Chondrocyte (in vitro differentiated cells): ENCODE results near the gene CCL14. TPM values are rescaled to one million over a fixed set of nuclear protein-coding genes. Genes with fewer than 3 reads are reported as not detected.
A peak's percentile ranks its signal among the peaks of the same experiment; 100 is the strongest.

Source experiments
- DNase-seq: peaks from one replicate; pipeline ENCODE4 v3.0.0; 2021; ENCODE audit warnings: mixed read lengths, low spot score
- H3K27ac Mint-ChIP-seq: one replicate; pipeline ENCODE4 v1.8.0; 2021; ENCODE audit warnings: mild to moderate bottlenecking, moderate library complexity, mixed read lengths; ENCODE audit not compliant: unreplicated experiment
- H3K27me3 Mint-ChIP-seq: 2 replicates; pipeline ENCODE4 v1.8.0; 2021; ENCODE audit warnings: low read depth, mixed read lengths
- H3K36me3 Mint-ChIP-seq: 2 replicates; pipeline ENCODE4 v1.8.0; 2021; ENCODE audit warnings: low read depth, mixed read lengths
- H3K4me1 Mint-ChIP-seq: 2 replicates; pipeline ENCODE4 v1.8.0; 2021; ENCODE audit warnings: low read depth, mild to moderate bottlenecking, mixed read lengths
- H3K4me3 Mint-ChIP-seq: one replicate; pipeline ENCODE4 v1.8.0; 2021; ENCODE audit warnings: mild to moderate bottlenecking, moderate library complexity, mixed read lengths; ENCODE audit not compliant: unreplicated experiment
- H3K9me3 Mint-ChIP-seq: 2 replicates; pipeline ENCODE4 v1.8.0; 2021; ENCODE audit warnings: low read depth, mixed read lengths
- CTCF ChIP-seq: fragments of 200-600 bp; sonication (generic); IDR thresholded peaks from 2 replicates; pipeline ENCODE4 v1.5.0; 2021; ENCODE audit warnings: antibody characterized with exemption, mild to moderate bottlenecking, moderate library complexity
- total RNA-seq: library from RNA; stranded (reverse); gene quantifications from 3 replicates; pipeline ENCODE4 v1.2.1, GENCODE V29; 2021

CCL14 gene
- total RNA-seq, 1 donor from 2014 or later = not detected

DNA sequence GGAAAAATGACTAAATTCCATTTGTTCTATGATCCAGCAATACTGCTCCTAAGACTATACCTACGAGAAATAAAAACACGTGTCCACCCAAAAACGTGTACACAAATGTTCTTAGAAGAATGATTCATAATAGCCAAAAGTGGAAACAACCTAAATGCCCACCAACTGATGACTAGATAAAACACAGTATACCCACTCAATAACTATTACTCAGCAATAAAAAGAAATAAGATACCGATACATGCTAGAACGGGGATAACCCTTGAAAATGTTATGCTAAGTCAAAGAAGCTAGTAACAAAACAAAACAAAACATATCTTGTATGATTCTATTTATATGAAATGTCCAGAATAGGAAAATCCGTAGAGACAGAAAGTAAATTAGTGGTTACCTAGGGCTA is 22.9 kb downstream of the CCL14 start:
- no peak for DNase-seq
- Mint-ChIP-seq H3K4me3 (no peak overlapping the region), H3K27me3 (peaks cover 26% of the 10 kb centered on the region), H3K9me3 (no peaks in the 10 kb centered on the region), H3K27ac (no peak overlapping the region), H3K36me3 (no peaks in the 10 kb centered on the region), H3K4me1 (no peaks in the 10 kb centered on the region)
- no peak for TF ChIP-seq CTCF

GRCh38 chr17:35953720-35954119 is 32.8 kb downstream of the CCL14 start:
- no peak overlapping the region for H3K4me3 Mint-ChIP-seq
- H3K9me3 Mint-ChIP-seq = no peaks in the 10 kb centered on the region
- H3K27me3 Mint-ChIP-seq = peaks cover 29% of the 10 kb centered on the region
- no peak for DNase-seq
- no peak for TF ChIP-seq CTCF
- H3K27ac Mint-ChIP-seq = no peak overlapping the region
- H3K4me1 Mint-ChIP-seq = no peaks in the 10 kb centered on the region
- no peaks in the 10 kb centered on the region for H3K36me3 Mint-ChIP-seq

- Mint-ChIP-seq H3K36me3 (no peaks in the 10 kb centered on the region), H3K9me3 (no peaks in the 10 kb centered on the region), H3K4me1 (no peaks in the 10 kb centered on the region), H3K4me3 (no peak overlapping the region), H3K27me3 (peaks cover 13% of the 10 kb centered on the region), H3K27ac (no peak overlapping the region)
- no peak for TF ChIP-seq CTCF
- DNase-seq = no peak
These were observed 37.1 kb downstream of the CCL14 start for GRCh38 chr17:35949401-35949800.

GRCh38 chr17:35948092-35948491 is 38.4 kb downstream of the CCL14 start:
- Mint-ChIP-seq H3K9me3 (no peaks in the 10 kb centered on the region), H3K36me3 (no peaks in the 10 kb centered on the region), H3K27me3 (peaks cover 3% of the 10 kb centered on the region), H3K4me3 (no peak overlapping the region), H3K4me1 (no peaks in the 10 kb centered on the region), H3K27ac (no peak overlapping the region)
- no peak for DNase-seq
- TF ChIP-seq CTCF = no peak

GRCh38 chr17:35947156-35947585 is 39.4 kb downstream of the CCL14 start:
- peak; percentile 85 for TF ChIP-seq CTCF
- no peak overlapping the region for H3K4me3 Mint-ChIP-seq
- DNase-seq = no peak
- H3K36me3 Mint-ChIP-seq = no peaks in the 10 kb centered on the region
- H3K9me3 Mint-ChIP-seq = no peaks in the 10 kb centered on the region
- H3K4me1 Mint-ChIP-seq = no peaks in the 10 kb centered on the region
- H3K27ac Mint-ChIP-seq = no peak overlapping the region
- H3K27me3 Mint-ChIP-seq = no peaks in the 10 kb centered on the region
